Kidney epithelial cell (primary cell): ENCODE results near the gene ARHGEF10L. TPM values are rescaled to one million over a fixed set of nuclear protein-coding genes. Genes with fewer than 3 reads are reported as not detected.

Experiments used
- DNase-seq: peaks from one replicate; pipeline ENCODE4 v3.0.0-alpha.2; 2010; ENCODE audit warnings: low read depth
- H3K27me3 ChIP-seq: 2 replicates; pipeline ENCODE4 v1.6.0; 2011; ENCODE audit warnings: low read length; ENCODE audit not compliant: control insufficient read depth, insufficient read depth
- H3K36me3 ChIP-seq: 2 replicates; pipeline ENCODE4 v1.5.1; 2011; ENCODE audit warnings: low read length; ENCODE audit not compliant: control insufficient read depth, insufficient read depth
- H3K4me3 ChIP-seq: 2 replicates; pipeline ENCODE4 v1.5.1; 2011; ENCODE audit warnings: low read depth, mild to moderate bottlenecking, control low read depth, low read length
- total RNA-seq: library from RNA; depleted of rRNA; stranded (reverse); fragments of >200 nt; gene quantifications from 2 replicates; pipeline ENCODE4 v1.2.3, GENCODE V29; 2015
- TF ChIP-seq, protein P1 (sequence below): IDR thresholded peaks from 2 replicates; pipeline ENCODE4 v1.5.1; 2011; ENCODE audit warnings: mild to moderate bottlenecking, moderate library complexity, low read length, control low read depth, inconsistent platforms; ENCODE audit not compliant: insufficient read depth, poor library complexity, severe bottlenecking

ARHGEF10L gene
- total RNA-seq, 1 donor from 2014 or later = 23.5 TPM

DNA sequence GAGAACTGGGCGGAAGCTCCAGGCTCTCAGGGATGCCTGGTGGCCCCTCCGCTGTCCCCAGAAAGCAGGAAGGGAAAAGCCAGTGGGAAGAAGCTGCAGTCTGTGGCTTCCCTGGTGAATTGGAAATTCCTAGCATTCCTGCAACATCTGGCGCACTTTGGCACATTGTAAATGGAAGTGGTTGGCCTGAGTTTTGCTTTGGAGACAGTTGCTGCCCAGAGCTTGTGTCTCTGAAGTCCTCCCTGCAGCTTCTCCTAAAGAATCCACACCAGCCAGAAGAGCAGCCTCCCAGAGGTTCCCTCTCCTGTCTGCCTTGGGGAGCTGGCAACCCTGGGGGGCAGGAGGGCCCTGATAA is 48.2 kb downstream of the ARHGEF10L start:
- TF ChIP-seq, protein P1, sequence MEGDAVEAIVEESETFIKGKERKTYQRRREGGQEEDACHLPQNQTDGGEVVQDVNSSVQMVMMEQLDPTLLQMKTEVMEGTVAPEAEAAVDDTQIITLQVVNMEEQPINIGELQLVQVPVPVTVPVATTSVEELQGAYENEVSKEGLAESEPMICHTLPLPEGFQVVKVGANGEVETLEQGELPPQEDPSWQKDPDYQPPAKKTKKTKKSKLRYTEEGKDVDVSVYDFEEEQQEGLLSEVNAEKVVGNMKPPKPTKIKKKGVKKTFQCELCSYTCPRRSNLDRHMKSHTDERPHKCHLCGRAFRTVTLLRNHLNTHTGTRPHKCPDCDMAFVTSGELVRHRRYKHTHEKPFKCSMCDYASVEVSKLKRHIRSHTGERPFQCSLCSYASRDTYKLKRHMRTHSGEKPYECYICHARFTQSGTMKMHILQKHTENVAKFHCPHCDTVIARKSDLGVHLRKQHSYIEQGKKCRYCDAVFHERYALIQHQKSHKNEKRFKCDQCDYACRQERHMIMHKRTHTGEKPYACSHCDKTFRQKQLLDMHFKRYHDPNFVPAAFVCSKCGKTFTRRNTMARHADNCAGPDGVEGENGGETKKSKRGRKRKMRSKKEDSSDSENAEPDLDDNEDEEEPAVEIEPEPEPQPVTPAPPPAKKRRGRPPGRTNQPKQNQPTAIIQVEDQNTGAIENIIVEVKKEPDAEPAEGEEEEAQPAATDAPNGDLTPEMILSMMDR = no peak
- no peaks in the 10 kb centered on the region for H3K36me3 ChIP-seq
- H3K4me3 ChIP-seq = no peak overlapping the region
- H3K27me3 ChIP-seq = no peaks in the 10 kb centered on the region
- no peak for DNase-seq

- no peak for DNase-seq
- TF ChIP-seq, protein P1 = no peak
- Histone ChIP-seq H3K36me3 (no peaks in the 10 kb centered on the region), H3K27me3 (no peaks in the 10 kb centered on the region), H3K4me3 (no peak overlapping the region)
Observed at GRCh38 chr1:17588048-17588871, 48.8 kb downstream of the ARHGEF10L start.

DNA sequence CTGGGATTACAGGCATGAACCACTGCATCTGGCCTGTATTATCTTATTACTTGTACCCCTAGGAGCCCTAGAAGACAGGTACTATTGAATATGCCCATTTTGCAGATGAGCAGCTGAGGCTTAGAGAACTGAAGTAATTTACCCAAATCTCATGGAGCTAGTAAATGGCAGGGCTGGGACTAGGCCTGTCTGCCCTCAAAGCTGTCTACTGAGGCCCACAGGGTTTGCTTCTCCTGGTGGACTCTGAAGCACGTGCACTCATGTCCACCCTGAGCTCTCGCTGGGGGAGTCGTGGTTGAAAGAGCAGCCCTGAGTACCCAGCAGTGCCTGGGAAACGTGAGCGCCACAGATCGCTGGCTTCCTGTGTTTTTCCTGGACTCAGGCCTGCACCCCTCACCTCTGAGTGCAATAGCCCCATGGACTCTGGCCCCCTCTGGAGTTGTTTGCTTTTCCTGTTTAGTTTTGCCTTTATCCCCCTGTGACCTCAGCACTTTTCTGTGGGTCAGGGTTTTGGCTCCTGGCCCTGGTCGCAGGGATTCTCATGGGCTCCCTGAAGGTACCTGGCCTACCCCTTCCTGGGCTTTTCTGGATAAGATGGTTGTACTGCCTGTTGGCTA is 52.4 kb downstream of the ARHGEF10L start:
- Histone ChIP-seq H3K4me3 (no peak overlapping the region), H3K36me3 (no peaks in the 10 kb centered on the region), H3K27me3 (no peaks in the 10 kb centered on the region)
- TF ChIP-seq, protein P1 = no peak
- no peak for DNase-seq

DNA sequence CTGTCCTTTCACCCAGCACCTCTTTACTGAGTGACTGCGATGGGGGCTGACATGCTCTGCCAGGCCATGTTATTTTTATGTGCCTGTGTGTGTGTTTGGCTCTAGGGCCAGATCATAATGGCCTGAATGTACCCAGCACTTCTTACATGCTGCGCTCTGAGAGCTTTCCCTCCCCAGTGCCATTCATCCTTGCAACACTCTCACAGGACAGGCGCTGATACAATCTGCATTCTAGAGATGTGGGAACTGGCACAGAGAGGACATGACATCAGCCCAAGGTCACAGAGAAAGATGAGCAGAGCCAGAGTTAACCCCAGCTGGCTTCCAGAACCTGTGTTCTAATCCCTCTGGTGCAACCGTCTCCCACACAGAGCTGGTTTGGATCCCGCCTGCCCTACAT is 54.5 kb downstream of the ARHGEF10L start:
- H3K36me3 ChIP-seq = no peaks in the 10 kb centered on the region
- DNase-seq = no peak

GRCh38 chr1:17594690-17595601 is 55.4 kb downstream of the ARHGEF10L start:
- TF ChIP-seq, protein P1 = no peak
- DNase-seq = no peak
- Histone ChIP-seq H3K27me3 (no peaks in the 10 kb centered on the region), H3K4me3 (no peak overlapping the region), H3K36me3 (no peaks in the 10 kb centered on the region)

More for the DNA sequence above, 54.5 kb downstream of the ARHGEF10L start:
- no peaks in the 10 kb centered on the region for H3K27me3 ChIP-seq
- no peak overlapping the region for H3K4me3 ChIP-seq
- TF ChIP-seq, protein P1 = no peak
